Loucy (cell line): ENCODE results near the gene LPP.

Experiments used
- H2AFZ ChIP-seq: fragments of 200-600 bp; sonication (generic); 2 replicates; pipeline ENCODE4 v1.6.0; 2016; ENCODE audit warnings: antibody characterized with exemption, mild to moderate bottlenecking, low read length, moderate library complexity
- H3F3A ChIP-seq: fragments of 200-600 bp; 2 replicates; pipeline ENCODE4 v1.6.0; 2016; ENCODE audit warnings: antibody characterized with exemption, low read depth, mild to moderate bottlenecking
- H3K27me3 ChIP-seq: fragments of 200-600 bp; sonication (generic); 2 replicates; pipeline ENCODE4 v1.6.1; 2014; ENCODE audit warnings: low read length, mild to moderate bottlenecking; ENCODE audit not compliant: insufficient read depth, poor library complexity, severe bottlenecking
- H3K36me3 ChIP-seq: fragments of 200-600 bp; sonication (generic); 2 replicates; pipeline ENCODE4 v1.6.1; 2016; ENCODE audit warnings: low read length; ENCODE audit not compliant: insufficient read depth
- H3K4me1 ChIP-seq: fragments of 200-600 bp; sonication (generic); 2 replicates; pipeline ENCODE4 v1.5.1; 2014; ENCODE audit warnings: low read length, mild to moderate bottlenecking; ENCODE audit not compliant: insufficient read depth, poor library complexity, severe bottlenecking
- H3K4me2 ChIP-seq: fragments of 200-600 bp; sonication (generic); 2 replicates; pipeline ENCODE4 v1.6.0; 2014; ENCODE audit warnings: antibody characterized with exemption, low read length, low read depth, mild to moderate bottlenecking; ENCODE audit not compliant: poor library complexity, severe bottlenecking
- H3K4me3 ChIP-seq: fragments of 200-600 bp; sonication (generic); 2 replicates; pipeline ENCODE4 v1.5.1; 2014; ENCODE audit warnings: low read length, mild to moderate bottlenecking, mixed read lengths; ENCODE audit not compliant: poor library complexity, severe bottlenecking
- H3K79me2 ChIP-seq: fragments of 200-600 bp; sonication (generic); 2 replicates; pipeline ENCODE4 v1.6.1; 2014; ENCODE audit warnings: low read length; ENCODE audit not compliant: insufficient read depth
- H3K9ac ChIP-seq: fragments of 200-600 bp; sonication (generic); 2 replicates; pipeline ENCODE4 v1.6.0; 2014; ENCODE audit warnings: mild to moderate bottlenecking, low read depth, low read length, moderate library complexity; ENCODE audit not compliant: poor library complexity, severe bottlenecking
- H3K9me2 ChIP-seq: fragments of 200-600 bp; sonication (generic); replicated peaks from 2 replicates; pipeline ENCODE4 v1.6.1; 2016; ENCODE audit warnings: low read depth, low read length, mixed read lengths
- H3K9me3 ChIP-seq: fragments of 200-600 bp; sonication (generic); 2 replicates; pipeline ENCODE4 v1.6.1; 2014; ENCODE audit warnings: mild to moderate bottlenecking, antibody characterized with exemption, low read length, low read depth; ENCODE audit not compliant: insufficient read depth
- H4K20me1 ChIP-seq: fragments of 200-600 bp; sonication (generic); 2 replicates; pipeline ENCODE4 v1.6.0; 2014; ENCODE audit warnings: antibody characterized with exemption, low read length, mild to moderate bottlenecking; ENCODE audit not compliant: insufficient read depth, poor library complexity, severe bottlenecking
- EZH2phosphoT487 ChIP-seq: fragments of 200-600 bp; IDR thresholded peaks from 2 replicates; pipeline ENCODE4 v1.6.1; 2018; ENCODE audit warnings: antibody characterized with exemption, mild to moderate bottlenecking, moderate library complexity, borderline replicate concordance
- TF ChIP-seq, protein P1 (sequence below): fragments of 200-600 bp; sonication (generic); conservative IDR thresholded peaks from 2 replicates; pipeline ENCODE4 v1.5.1; 2014; ENCODE audit warnings: mild to moderate bottlenecking, antibody characterized with exemption, low read length

The LPP gene

GRCh38 chr3:188315553-188315952 is 161.6 kb downstream of the LPP start:
- TF ChIP-seq, protein P1, sequence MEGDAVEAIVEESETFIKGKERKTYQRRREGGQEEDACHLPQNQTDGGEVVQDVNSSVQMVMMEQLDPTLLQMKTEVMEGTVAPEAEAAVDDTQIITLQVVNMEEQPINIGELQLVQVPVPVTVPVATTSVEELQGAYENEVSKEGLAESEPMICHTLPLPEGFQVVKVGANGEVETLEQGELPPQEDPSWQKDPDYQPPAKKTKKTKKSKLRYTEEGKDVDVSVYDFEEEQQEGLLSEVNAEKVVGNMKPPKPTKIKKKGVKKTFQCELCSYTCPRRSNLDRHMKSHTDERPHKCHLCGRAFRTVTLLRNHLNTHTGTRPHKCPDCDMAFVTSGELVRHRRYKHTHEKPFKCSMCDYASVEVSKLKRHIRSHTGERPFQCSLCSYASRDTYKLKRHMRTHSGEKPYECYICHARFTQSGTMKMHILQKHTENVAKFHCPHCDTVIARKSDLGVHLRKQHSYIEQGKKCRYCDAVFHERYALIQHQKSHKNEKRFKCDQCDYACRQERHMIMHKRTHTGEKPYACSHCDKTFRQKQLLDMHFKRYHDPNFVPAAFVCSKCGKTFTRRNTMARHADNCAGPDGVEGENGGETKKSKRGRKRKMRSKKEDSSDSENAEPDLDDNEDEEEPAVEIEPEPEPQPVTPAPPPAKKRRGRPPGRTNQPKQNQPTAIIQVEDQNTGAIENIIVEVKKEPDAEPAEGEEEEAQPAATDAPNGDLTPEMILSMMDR, result no peak
- no peak for TF ChIP-seq EZH2phosphoT487
- H3K4me2 ChIP-seq, result no peak overlapping the region

GRCh38 chr3:188316021-188316722 is 162.2 kb downstream of the LPP start:
- Histone ChIP-seq H3K4me1 (no peaks in the 10 kb centered on the region), H3K9me3 (no peaks in the 10 kb centered on the region), H3K4me3 (no peak overlapping the region), H2AFZ (no peak overlapping the region), H3K4me2 (no peak overlapping the region), H3K79me2 (no peaks in the 10 kb centered on the region), H3K9ac (no peak overlapping the region), H3K36me3 (no peaks in the 10 kb centered on the region), H4K20me1 (no peaks in the 10 kb centered on the region), H3K27me3 (no peaks in the 10 kb centered on the region), H3K9me2 (no peaks in the 10 kb centered on the region), H3F3A (no peaks in the 10 kb centered on the region)
- no peak for TF ChIP-seq EZH2phosphoT487
- TF ChIP-seq, protein P1, result no peak

More at GRCh38 chr3:188315553-188315952, 161.6 kb downstream of the LPP start:
- no peaks in the 10 kb centered on the region for H3K9me2 ChIP-seq
- H4K20me1 ChIP-seq, result no peaks in the 10 kb centered on the region
- no peaks in the 10 kb centered on the region for H3K4me1 ChIP-seq
- no peaks in the 10 kb centered on the region for H3F3A ChIP-seq
- H2AFZ ChIP-seq, result no peak overlapping the region
- no peaks in the 10 kb centered on the region for H3K79me2 ChIP-seq
- no peaks in the 10 kb centered on the region for H3K27me3 ChIP-seq
- no peaks in the 10 kb centered on the region for H3K36me3 ChIP-seq
- no peaks in the 10 kb centered on the region for H3K9me3 ChIP-seq
- no peak overlapping the region for H3K9ac ChIP-seq
- no peak overlapping the region for H3K4me3 ChIP-seq

DNA sequence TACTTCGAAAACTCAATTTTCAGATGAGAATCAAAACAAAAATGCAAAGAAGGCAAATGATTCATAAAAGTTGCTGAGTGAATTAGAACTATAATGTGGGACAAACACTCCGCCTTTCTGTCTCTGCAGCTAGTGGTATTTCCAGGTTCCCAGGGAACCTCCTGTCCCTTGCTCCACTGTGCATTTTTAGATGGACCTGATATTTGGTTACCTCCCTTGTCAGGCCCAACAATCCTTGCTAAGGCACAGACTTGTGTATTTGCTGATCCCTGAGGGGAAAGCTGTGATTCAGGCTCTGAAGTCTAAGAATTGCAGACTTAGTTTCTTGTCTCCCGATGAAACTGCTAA is 162.7 kb downstream of the LPP start:
- H3K4me2 ChIP-seq, result no peak overlapping the region
- no peak overlapping the region for H3K4me3 ChIP-seq
- H3K79me2 ChIP-seq, result no peaks in the 10 kb centered on the region
- H3K9me3 ChIP-seq, result no peaks in the 10 kb centered on the region
- H3K27me3 ChIP-seq, result no peaks in the 10 kb centered on the region
- H4K20me1 ChIP-seq, result no peaks in the 10 kb centered on the region
- no peaks in the 10 kb centered on the region for H3K4me1 ChIP-seq
- H2AFZ ChIP-seq, result no peak overlapping the region
- H3K9ac ChIP-seq, result no peak overlapping the region
- no peaks in the 10 kb centered on the region for H3F3A ChIP-seq
- no peaks in the 10 kb centered on the region for H3K9me2 ChIP-seq
- no peaks in the 10 kb centered on the region for H3K36me3 ChIP-seq
- TF ChIP-seq EZH2phosphoT487, result no peak
- TF ChIP-seq, protein P1, result no peak
